Left ventricle myocardium inferior (tissue), 1 donor: Measurements from ENCODE around the gene HSPB9. TPM values are rescaled to one million over a fixed set of nuclear protein-coding genes. Genes with fewer than 3 reads are reported as not detected.

Experiments
- DNase-seq: peaks from one replicate; pipeline ENCODE4 v3.0.0-alpha.2; 2020
- H3K27ac ChIP-seq: fragments of 200-600 bp; replicated peaks from 2 replicates; pipeline ENCODE4 v1.8.0; 2021
- H3K27me3 ChIP-seq: fragments of 200-600 bp; 2 replicates; pipeline ENCODE4 v1.8.0; 2021; ENCODE audit warnings: low read depth
- H3K36me3 ChIP-seq: fragments of 200-600 bp; 2 replicates; pipeline ENCODE4 v1.8.0; 2021
- H3K4me1 ChIP-seq: fragments of 200-600 bp; 2 replicates; pipeline ENCODE4 v1.8.0; 2021
- H3K4me3 ChIP-seq: fragments of 200-600 bp; 2 replicates; pipeline ENCODE4 v1.8.0; 2021; ENCODE audit warnings: mild to moderate bottlenecking, moderate library complexity
- H3K9me3 ChIP-seq: fragments of 200-600 bp; replicated peaks from 2 replicates; pipeline ENCODE4 v1.8.0; 2021
- CTCF ChIP-seq: fragments of 200-600 bp; IDR thresholded peaks from 2 replicates; pipeline ENCODE4 v1.8.0; 2021; ENCODE audit warnings: antibody characterized with exemption, mild to moderate bottlenecking, borderline replicate concordance
- intact Hi-C: fragments of 100-400 bp; cut with micrococcal nuclease; formaldehyde crosslinking; loops from one replicate; pipeline ENCODE4 v1.11.0; 2022
- total RNA-seq: library from RNA; stranded (reverse); fragmentation: NEBNext Ultra II Directional; extraction: Animal tissue kit (Norgen Biotek cat#: 25700); gene quantifications from one replicate; pipeline ENCODE4 v1.2.1, GENCODE V29; 2021
- donor health status: DM: no; HTN: yes; CAD: no; lungs with severe emphysema.

HSPB9 gene
- total RNA-seq, 1 donor from 2014 or later = not detected

GRCh38 chr17:42079541-42079940 lies 43.1 kb upstream of the HSPB9 start:
- TF ChIP-seq CTCF = no peak

GRCh38 chr17:42081516-42082129 lies 41.0 kb upstream of the HSPB9 start:
- TF ChIP-seq CTCF = no peak
- no peaks in the 10 kb centered on the region for H3K36me3 ChIP-seq
- H3K27me3 ChIP-seq = peaks cover 32% of the 10 kb centered on the region
- no peak overlapping the region for H3K4me3 ChIP-seq
- no peaks in the 10 kb centered on the region for H3K4me1 ChIP-seq
- intact Hi-C loops = no loop called here
- H3K9me3 ChIP-seq = no peaks in the 10 kb centered on the region
- no peak for DNase-seq
- no peak overlapping the region for H3K27ac ChIP-seq

More at GRCh38 chr17:42079541-42079940, 43.1 kb upstream of the HSPB9 start:
- Histone ChIP-seq H3K27me3 (peaks cover 16% of the 10 kb centered on the region), H3K4me1 (no peaks in the 10 kb centered on the region), H3K9me3 (no peaks in the 10 kb centered on the region), H3K27ac (no peak overlapping the region), H3K4me3 (no peak overlapping the region), H3K36me3 (no peaks in the 10 kb centered on the region)
- intact Hi-C loops = no loop called here
- DNase-seq = no peak

GRCh38 chr17:42087042-42087701 lies 35.4 kb upstream of the HSPB9 start:
- Histone ChIP-seq H3K36me3 (no peaks in the 10 kb centered on the region), H3K27ac (no peak overlapping the region), H3K4me1 (no peaks in the 10 kb centered on the region), H3K9me3 (no peaks in the 10 kb centered on the region), H3K27me3 (peaks cover 56% of the 10 kb centered on the region), H3K4me3 (no peak overlapping the region)
- TF ChIP-seq CTCF = no peak
- DNase-seq = no peak
- intact Hi-C loops = no loop called here

GRCh38 chr17:42087736-42088705 lies 34.6 kb upstream of the HSPB9 start:
- Histone ChIP-seq H3K4me3 (no peak overlapping the region), H3K27me3 (peaks cover 56% of the 10 kb centered on the region), H3K9me3 (no peaks in the 10 kb centered on the region), H3K36me3 (no peaks in the 10 kb centered on the region), H3K4me1 (no peaks in the 10 kb centered on the region), H3K27ac (no peak overlapping the region)
- intact Hi-C loops = no loop called here
- TF ChIP-seq CTCF = no peak
- DNase-seq = no peak

GRCh38 chr17:42088736-42089135 lies 33.9 kb upstream of the HSPB9 start:
- Histone ChIP-seq H3K4me1 (no peaks in the 10 kb centered on the region), H3K27me3 (peaks cover 56% of the 10 kb centered on the region), H3K9me3 (no peaks in the 10 kb centered on the region), H3K27ac (no peak overlapping the region), H3K4me3 (no peak overlapping the region), H3K36me3 (no peaks in the 10 kb centered on the region)
- no peak for DNase-seq
- TF ChIP-seq CTCF = no peak
- intact Hi-C loops = no loop called here
